GM19397 (cell line): ENCODE results near the gene PRKCQ.
"Not testable (repeated sequence)": the region's sequence is repeated elsewhere in the genome, so short reads cannot be mapped to it uniquely, and the experiment has no call there.

Experiments
- ATAC-seq: cut with Tn5 transposase; IDR thresholded peaks from one replicate; pipeline ENCODE4 v1.9.1; 2021; ENCODE audit warnings: mild to moderate bottlenecking, moderate library complexity; ENCODE audit not compliant: unreplicated experiment

Gene PRKCQ

GRCh38 chr10:6390213-6390845 is 189.7 kb downstream of the PRKCQ start:
- ATAC-seq = no peak

- ATAC-seq = no peak
Measured at GRCh38 chr10:6388261-6388893, 191.7 kb downstream of the PRKCQ start.

- no peak for ATAC-seq
Measured at GRCh38 chr10:6386960-6387359, 193.1 kb downstream of the PRKCQ start.

- ATAC-seq = no peak
Measured at GRCh38 chr10:6386346-6386745, 193.7 kb downstream of the PRKCQ start.

- no peak for ATAC-seq
Measured at GRCh38 chr10:6385665-6386064, 194.4 kb downstream of the PRKCQ start.

GRCh38 chr10:6384847-6385246 is 195.2 kb downstream of the PRKCQ start:
- ATAC-seq = no peak

GRCh38 chr10:6384031-6384430 is 196.0 kb downstream of the PRKCQ start:
- no peak for ATAC-seq

GRCh38 chr10:6383096-6383812 is 196.8 kb downstream of the PRKCQ start:
- ATAC-seq = no peak

- ATAC-seq = no peak
Measured at GRCh38 chr10:6382081-6382480, 198.0 kb downstream of the PRKCQ start.

- ATAC-seq = not testable (repeated sequence)
Measured at GRCh38 chr10:6380478-6380877, 199.6 kb downstream of the PRKCQ start.

- ATAC-seq = no peak
Measured at GRCh38 chr10:6379015-6379776, 200.9 kb downstream of the PRKCQ start.
